PC-3 (cell line): Measurements from ENCODE around the gene RIMKLA.

Experiments
- CTCF ChIP-seq: fragments of 300-600 bp; sonication (generic); conservative IDR thresholded peaks from 2 replicates; pipeline ENCODE4 v1.5.1; 2017; ENCODE audit warnings: antibody characterized with exemption, low read depth, mild to moderate bottlenecking, low read length
- EZH2phosphoT487 ChIP-seq: fragments of 300-600 bp; sonication (generic); IDR thresholded peaks from 2 replicates; pipeline ENCODE4 v1.6.1; 2018; ENCODE audit warnings: mild to moderate bottlenecking, antibody characterized with exemption, low read length, borderline replicate concordance

- TF ChIP-seq CTCF = no peak
- TF ChIP-seq EZH2phosphoT487 = no peak
Observed at GRCh38 chr1:42379794-42380585, 602 bp upstream of the RIMKLA start.
